ENCODE measurements around the gene OCIAD1. TPM values are rescaled to one million over a fixed set of nuclear protein-coding genes. Genes with fewer than 3 reads are reported as not detected.
"Not testable (repeated sequence)": the region's sequence is repeated elsewhere in the genome, so short reads cannot be mapped to it uniquely, and the experiment has no call there.

The OCIAD1 gene
- total and polyA plus RNA-seq, 4 donors: 52.4 to 114 (median 82.6) TPM

- TF ChIP-seq, protein P1, sequence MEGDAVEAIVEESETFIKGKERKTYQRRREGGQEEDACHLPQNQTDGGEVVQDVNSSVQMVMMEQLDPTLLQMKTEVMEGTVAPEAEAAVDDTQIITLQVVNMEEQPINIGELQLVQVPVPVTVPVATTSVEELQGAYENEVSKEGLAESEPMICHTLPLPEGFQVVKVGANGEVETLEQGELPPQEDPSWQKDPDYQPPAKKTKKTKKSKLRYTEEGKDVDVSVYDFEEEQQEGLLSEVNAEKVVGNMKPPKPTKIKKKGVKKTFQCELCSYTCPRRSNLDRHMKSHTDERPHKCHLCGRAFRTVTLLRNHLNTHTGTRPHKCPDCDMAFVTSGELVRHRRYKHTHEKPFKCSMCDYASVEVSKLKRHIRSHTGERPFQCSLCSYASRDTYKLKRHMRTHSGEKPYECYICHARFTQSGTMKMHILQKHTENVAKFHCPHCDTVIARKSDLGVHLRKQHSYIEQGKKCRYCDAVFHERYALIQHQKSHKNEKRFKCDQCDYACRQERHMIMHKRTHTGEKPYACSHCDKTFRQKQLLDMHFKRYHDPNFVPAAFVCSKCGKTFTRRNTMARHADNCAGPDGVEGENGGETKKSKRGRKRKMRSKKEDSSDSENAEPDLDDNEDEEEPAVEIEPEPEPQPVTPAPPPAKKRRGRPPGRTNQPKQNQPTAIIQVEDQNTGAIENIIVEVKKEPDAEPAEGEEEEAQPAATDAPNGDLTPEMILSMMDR (IDR thresholded peaks at IDR 0.05; ENCODE audit: low read depth, low read length, missing input control): no peak
- no peak for TF ChIP-seq HNF4G (IDR thresholded peaks at IDR 0.05)
- TF ChIP-seq HNF4A (conservative IDR thresholded peaks at IDR 0.05): no peak
- TF ChIP-seq FOXA2 (IDR thresholded peaks at IDR 0.05): no peak
- TF ChIP-seq RXRA (IDR thresholded peaks at IDR 0.05): no peak
- TF ChIP-seq JUND (IDR thresholded peaks at IDR 0.05): no peak
- TF ChIP-seq, protein P2, sequence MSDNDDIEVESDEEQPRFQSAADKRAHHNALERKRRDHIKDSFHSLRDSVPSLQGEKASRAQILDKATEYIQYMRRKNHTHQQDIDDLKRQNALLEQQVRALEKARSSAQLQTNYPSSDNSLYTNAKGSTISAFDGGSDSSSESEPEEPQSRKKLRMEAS (IDR thresholded peaks at IDR 0.05): no peak
Observed at GRCh38 chr4:48815483-48815882, 15.4 kb upstream of the OCIAD1 start (continued).

- not testable (repeated sequence) for DNase-seq (ENCODE audit: low spot score); H3K36me3 ChIP-seq (ENCODE audit: control insufficient read depth in 4 of 4, insufficient read depth in 3 of 4, low read depth in 1 of 4, low read length in 3 of 4); H3K9me3 ChIP-seq (ENCODE audit: control insufficient read depth in 4 of 4, low read length in 3 of 4); H3K9ac ChIP-seq (ENCODE audit: low read depth in 1 of 2, low read length in 2 of 2); H3K4me3 ChIP-seq (ENCODE audit: low read depth in 1 of 3, low read length in 3 of 3); H3K27me3 ChIP-seq (ENCODE audit: control insufficient read depth in 4 of 4, insufficient read depth in 4 of 4, low read length in 3 of 4); H3K4me1 ChIP-seq (ENCODE audit: control insufficient read depth in 4 of 4, insufficient read depth in 4 of 4, low read length in 3 of 4); H3K27ac ChIP-seq (ENCODE audit: low read depth in 1 of 2, low read length in 2 of 2)
- WGBS: 96% methylated on average over 7 of the region's 7 CpGs
Observed at GRCh38 chr4:48816297-48816696, 14.6 kb upstream of the OCIAD1 start.

DNA sequence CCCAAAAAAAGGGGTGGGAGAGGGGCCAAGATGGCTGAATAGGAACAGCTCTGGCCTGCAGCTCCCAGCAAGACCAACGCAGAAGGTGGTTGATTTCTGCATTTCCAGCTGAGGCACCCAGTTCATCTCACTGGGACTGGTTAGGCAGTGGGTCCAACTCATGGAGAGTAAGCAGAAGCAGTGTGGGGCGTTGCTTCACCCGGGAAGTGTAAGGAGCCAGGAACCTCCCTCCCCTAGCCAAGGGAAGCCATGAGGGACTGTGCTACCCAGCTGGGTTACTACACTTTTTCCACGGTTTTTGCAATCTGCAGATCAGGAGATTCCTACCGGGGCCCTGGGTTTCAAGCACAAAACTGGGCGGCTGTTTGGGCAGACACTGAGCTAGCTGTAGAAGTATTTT is 13.9 kb upstream of the OCIAD1 start:
- TF ChIP-seq ZBTB33 (IDR thresholded peaks at IDR 0.05) (no peak), RAD21 (IDR thresholded peaks at IDR 0.05) (no peak), FOXA2 (IDR thresholded peaks at IDR 0.05) (no peak), NR2F2 (IDR thresholded peaks at IDR 0.05) (no peak), HNF4G (IDR thresholded peaks at IDR 0.05) (no peak), JUND (IDR thresholded peaks at IDR 0.05) (no peak), YY1 (IDR thresholded peaks at IDR 0.05) (no peak)
- TF ChIP-seq, protein P1 (IDR thresholded peaks at IDR 0.05; ENCODE audit: low read depth, low read length, missing input control): no peak
- TF ChIP-seq, protein P3, sequence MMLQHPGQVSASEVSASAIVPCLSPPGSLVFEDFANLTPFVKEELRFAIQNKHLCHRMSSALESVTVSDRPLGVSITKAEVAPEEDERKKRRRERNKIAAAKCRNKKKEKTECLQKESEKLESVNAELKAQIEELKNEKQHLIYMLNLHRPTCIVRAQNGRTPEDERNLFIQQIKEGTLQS (IDR thresholded peaks at IDR 0.05): no peak
- Histone ChIP-seq H3K9me3 (ENCODE audit: control insufficient read depth in 4 of 4, low read length in 3 of 4) (no peaks in the 10 kb centered on the region), H3K4me1 (ENCODE audit: control insufficient read depth in 4 of 4, insufficient read depth in 4 of 4, low read length in 3 of 4) (no peaks in the 10 kb centered on the region), H3K36me3 (ENCODE audit: control insufficient read depth in 4 of 4, insufficient read depth in 3 of 4, low read depth in 1 of 4, low read length in 3 of 4) (no peaks in the 10 kb centered on the region), H3K27ac (ENCODE audit: low read depth in 1 of 2, low read length in 2 of 2) (no peak overlapping the region), H3K27me3 (ENCODE audit: control insufficient read depth in 4 of 4, insufficient read depth in 4 of 4, low read length in 3 of 4) (no peaks in the 10 kb centered on the region), H3K9ac (ENCODE audit: low read depth in 1 of 2, low read length in 2 of 2) (no peak overlapping the region), H3K4me3 (ENCODE audit: low read depth in 1 of 3, low read length in 3 of 3) (no peak overlapping the region)
- 95% methylated on average over 6 of the region's 6 CpGs for WGBS
- DNase-seq (ENCODE audit: low spot score): no peak

GRCh38 chr4:48821431-48821830 is 9.5 kb upstream of the OCIAD1 start:
- not testable (repeated sequence) for H3K4me1 ChIP-seq (ENCODE audit: control insufficient read depth in 4 of 4, insufficient read depth in 4 of 4, low read length in 3 of 4); H3K27me3 ChIP-seq (ENCODE audit: control insufficient read depth in 4 of 4, insufficient read depth in 4 of 4, low read length in 3 of 4); H3K4me3 ChIP-seq (ENCODE audit: low read depth in 1 of 3, low read length in 3 of 3); H3K9ac ChIP-seq (ENCODE audit: low read depth in 1 of 2, low read length in 2 of 2); H3K36me3 ChIP-seq (ENCODE audit: control insufficient read depth in 4 of 4, insufficient read depth in 3 of 4, low read depth in 1 of 4, low read length in 3 of 4); H3K9me3 ChIP-seq (ENCODE audit: control insufficient read depth in 4 of 4, low read length in 3 of 4); H3K27ac ChIP-seq (ENCODE audit: low read depth in 1 of 2, low read length in 2 of 2); DNase-seq (ENCODE audit: low spot score)
- 63% methylated on average over 2 of the region's 2 CpGs for WGBS

All from liver (tissue), 9 donors.